Measurements from ENCODE around the gene ABCE1. TPM values are rescaled to one million over a fixed set of nuclear protein-coding genes. Genes with fewer than 3 reads are reported as not detected.

Gene ABCE1
- polyA plus RNA-seq (2012; ENCODE audit: missing spikeins): 76.8 TPM

- TF ChIP-seq TAF1 (IDR thresholded peaks at IDR 0.05; ENCODE audit: borderline replicate concordance, low read depth, low read length): peak; percentile 76; the same call in 1 of the 2 replicates
- peak; percentile 96 for TF ChIP-seq POLR2A (IDR thresholded peaks at IDR 0.05; ENCODE audit: low read depth, low read length)
- peak; percentile 95 for TF ChIP-seq POLR2AphosphoS5 (IDR thresholded peaks at IDR 0.05; ENCODE audit: low read depth, low read length)
- FAIRE-seq (peak; percentile 100), DNase-seq (ENCODE audit: insufficient read length) (peak; percentile 65)
Observed at GRCh38 chr4:145097821-145098674, at the start of gene ABCE1, which contains the start of gene ANAPC10. Gene ABCE1, plus strand, starts transcription at chr4:145098311. Its CDS starts 6,102 bp downstream, at chr4:145104413. Gene ANAPC10, minus strand, starts transcription at chr4:145098196. Its CDS starts 2,097 bp downstream, at chr4:145096099.

GRCh38 chr4:145048817-145049216, 49.3 kb upstream of the ABCE1 start:
- DNase-seq (ENCODE audit: insufficient read length) (no peak), FAIRE-seq (no peak)
- no peak for TF ChIP-seq POLR2A (IDR thresholded peaks at IDR 0.05; ENCODE audit: low read depth, low read length)
- no peak for TF ChIP-seq POLR2AphosphoS5 (IDR thresholded peaks at IDR 0.05; ENCODE audit: low read depth, low read length)
- TF ChIP-seq TAF1 (IDR thresholded peaks at IDR 0.05; ENCODE audit: borderline replicate concordance, low read depth, low read length): no peak

- no peak for TF ChIP-seq POLR2A (IDR thresholded peaks at IDR 0.05; ENCODE audit: low read depth, low read length)
- no peak for TF ChIP-seq TAF1 (IDR thresholded peaks at IDR 0.05; ENCODE audit: borderline replicate concordance, low read depth, low read length)
- TF ChIP-seq POLR2AphosphoS5 (IDR thresholded peaks at IDR 0.05; ENCODE audit: low read depth, low read length): no peak
- peak; percentile 5 for FAIRE-seq
- no peak for DNase-seq (ENCODE audit: insufficient read length)
Observed at GRCh38 chr4:145049241-145049640, 48.9 kb upstream of the ABCE1 start.

GRCh38 chr4:145055533-145056257, 42.4 kb upstream of the ABCE1 start:
- DNase-seq (ENCODE audit: insufficient read length) (no peak), FAIRE-seq (no peak)
- TF ChIP-seq POLR2AphosphoS5 (IDR thresholded peaks at IDR 0.05; ENCODE audit: low read depth, low read length) (no peak), POLR2A (IDR thresholded peaks at IDR 0.05; ENCODE audit: low read depth, low read length) (no peak), TAF1 (IDR thresholded peaks at IDR 0.05; ENCODE audit: borderline replicate concordance, low read depth, low read length) (no peak)

GRCh38 chr4:145056325-145057130, 41.6 kb upstream of the ABCE1 start:
- FAIRE-seq (no peak), DNase-seq (ENCODE audit: insufficient read length) (no peak)
- TF ChIP-seq POLR2A (IDR thresholded peaks at IDR 0.05; ENCODE audit: low read depth, low read length) (no peak), TAF1 (IDR thresholded peaks at IDR 0.05; ENCODE audit: borderline replicate concordance, low read depth, low read length) (no peak), POLR2AphosphoS5 (IDR thresholded peaks at IDR 0.05; ENCODE audit: low read depth, low read length) (no peak)

- TF ChIP-seq TAF1 (IDR thresholded peaks at IDR 0.05; ENCODE audit: borderline replicate concordance, low read depth, low read length) (no peak), POLR2AphosphoS5 (IDR thresholded peaks at IDR 0.05; ENCODE audit: low read depth, low read length) (no peak), POLR2A (IDR thresholded peaks at IDR 0.05; ENCODE audit: low read depth, low read length) (no peak)
- DNase-seq (ENCODE audit: insufficient read length): no peak
- no peak for FAIRE-seq
Observed at GRCh38 chr4:145058256-145058655, 39.9 kb upstream of the ABCE1 start.

- FAIRE-seq (peak; percentile 75), DNase-seq (ENCODE audit: insufficient read length) (no peak)
- no peak for TF ChIP-seq POLR2AphosphoS5 (IDR thresholded peaks at IDR 0.05; ENCODE audit: low read depth, low read length)
- no peak for TF ChIP-seq POLR2A (IDR thresholded peaks at IDR 0.05; ENCODE audit: low read depth, low read length)
- no peak for TF ChIP-seq TAF1 (IDR thresholded peaks at IDR 0.05; ENCODE audit: borderline replicate concordance, low read depth, low read length)
Observed at GRCh38 chr4:145061318-145061920, 36.7 kb upstream of the ABCE1 start.

- FAIRE-seq (no peak), DNase-seq (ENCODE audit: insufficient read length) (no peak)
- TF ChIP-seq POLR2AphosphoS5 (IDR thresholded peaks at IDR 0.05; ENCODE audit: low read depth, low read length): no peak
- no peak for TF ChIP-seq TAF1 (IDR thresholded peaks at IDR 0.05; ENCODE audit: borderline replicate concordance, low read depth, low read length)
- TF ChIP-seq POLR2A (IDR thresholded peaks at IDR 0.05; ENCODE audit: low read depth, low read length): no peak
Observed at GRCh38 chr4:145066063-145066501, 32.0 kb upstream of the ABCE1 start.

- TF ChIP-seq TAF1 (IDR thresholded peaks at IDR 0.05; ENCODE audit: borderline replicate concordance, low read depth, low read length) (no peak), POLR2AphosphoS5 (IDR thresholded peaks at IDR 0.05; ENCODE audit: low read depth, low read length) (no peak), POLR2A (IDR thresholded peaks at IDR 0.05; ENCODE audit: low read depth, low read length) (no peak)
- DNase-seq (ENCODE audit: insufficient read length) (no peak), FAIRE-seq (no peak)
Observed at GRCh38 chr4:145069361-145069760, 28.8 kb upstream of the ABCE1 start.

- DNase-seq (ENCODE audit: insufficient read length) (no peak), FAIRE-seq (no peak)
- TF ChIP-seq POLR2AphosphoS5 (IDR thresholded peaks at IDR 0.05; ENCODE audit: low read depth, low read length): no peak
- TF ChIP-seq TAF1 (IDR thresholded peaks at IDR 0.05; ENCODE audit: borderline replicate concordance, low read depth, low read length): no peak
- TF ChIP-seq POLR2A (IDR thresholded peaks at IDR 0.05; ENCODE audit: low read depth, low read length): no peak
Observed at GRCh38 chr4:145071560-145071959, 26.6 kb upstream of the ABCE1 start.
